GM18873 (cell line): ENCODE results near the gene NOC2L.
"Not testable (repeated sequence)": the region's sequence is repeated elsewhere in the genome, so short reads cannot be mapped to it uniquely, and the experiment has no call there.

ENCODE experiments used
- ATAC-seq: cut with Tn5 transposase; IDR thresholded peaks from one replicate; pipeline ENCODE4 v1.9.1; 2021; ENCODE audit warnings: mild to moderate bottlenecking, moderate library complexity, moderate number of reproducible peaks; ENCODE audit not compliant: unreplicated experiment, low FRiP score

Gene NOC2L

GRCh38 chr1:907611-908451 is 51.2 kb downstream of the NOC2L start:
- no peak for ATAC-seq

GRCh38 chr1:906600-907420 is 52.2 kb downstream of the NOC2L start:
- ATAC-seq = no peak

- no peak for ATAC-seq
These were observed 53.1 kb downstream of the NOC2L start for GRCh38 chr1:905811-906599.

- ATAC-seq = no peak
These were observed 53.8 kb downstream of the NOC2L start for GRCh38 chr1:905071-905749.

- ATAC-seq = no peak
These were observed 54.6 kb downstream of the NOC2L start for GRCh38 chr1:904310-904950.

- ATAC-seq = no peak
These were observed 55.3 kb downstream of the NOC2L start for GRCh38 chr1:903721-904271.

GRCh38 chr1:903305-903704 is 55.8 kb downstream of the NOC2L start:
- ATAC-seq = no peak

- no peak for ATAC-seq
These were observed 56.3 kb downstream of the NOC2L start for GRCh38 chr1:902802-903201.

GRCh38 chr1:901108-901859 is 57.8 kb downstream of the NOC2L start:
- ATAC-seq = no peak

- ATAC-seq = no peak
These were observed 59.3 kb downstream of the NOC2L start for GRCh38 chr1:899636-900317.

- not testable (repeated sequence) for ATAC-seq
These were observed 61.1 kb downstream of the NOC2L start for GRCh38 chr1:897951-898350.

- ATAC-seq = no peak
These were observed 61.8 kb downstream of the NOC2L start for GRCh38 chr1:897226-897625.
